ENCODE measurements around the gene SAMD11.
"Not testable (repeated sequence)": the region's sequence is repeated elsewhere in the genome, so short reads cannot be mapped to it uniquely, and the experiment has no call there.

SAMD11 gene

GRCh38 chr1:935751-936231 is 12.1 kb downstream of the SAMD11 start:
- DNase-seq: no peak

- no peak for DNase-seq
Measured at GRCh38 chr1:936348-937264, 12.9 kb downstream of the SAMD11 start.

- DNase-seq: no peak
Measured at GRCh38 chr1:937521-937920, 13.8 kb downstream of the SAMD11 start.

- DNase-seq: no peak
Measured at GRCh38 chr1:938088-938683, 14.5 kb downstream of the SAMD11 start.

- DNase-seq: no peak
Measured at GRCh38 chr1:938711-939489, 15.2 kb downstream of the SAMD11 start.

- no peak for DNase-seq
Measured at GRCh38 chr1:939511-940106, 15.9 kb downstream of the SAMD11 start.

- peak; percentile 50 for DNase-seq
Measured at GRCh38 chr1:940107-941014, 16.6 kb downstream of the SAMD11 start.

- no peak for DNase-seq
Measured at GRCh38 chr1:941015-941587, 17.4 kb downstream of the SAMD11 start.

GRCh38 chr1:941588-942383 is 18.1 kb downstream of the SAMD11 start:
- DNase-seq: peak; percentile 43

GRCh38 chr1:942411-942821 is 18.7 kb downstream of the SAMD11 start:
- DNase-seq: no peak

GRCh38 chr1:942864-943533 is 19.3 kb downstream of the SAMD11 start:
- no peak for DNase-seq

- no peak for DNase-seq
Measured at GRCh38 chr1:943545-944340, 20.0 kb downstream of the SAMD11 start.

- no peak for DNase-seq
Measured at GRCh38 chr1:944341-945325, 20.9 kb downstream of the SAMD11 start.

GRCh38 chr1:945688-946556 is 22.2 kb downstream of the SAMD11 start:
- no peak for DNase-seq

- not testable (repeated sequence) for DNase-seq
Measured at GRCh38 chr1:946811-947210, 23.1 kb downstream of the SAMD11 start.

GRCh38 chr1:947958-948357 is 24.2 kb downstream of the SAMD11 start:
- no peak for DNase-seq

- no peak for DNase-seq
Measured at GRCh38 chr1:950268-950667, 26.5 kb downstream of the SAMD11 start.

Data from activated T-cell treated with anti-CD3 and anti-CD28 coated beads, Interleukin-2, amount 50 U/mL, for 1 hour (primary cell).